Fibroblast of villous mesenchyme (primary cell): ENCODE results near the gene GREM2. TPM values are rescaled to one million over a fixed set of nuclear protein-coding genes. Genes with fewer than 3 reads are reported as not detected.

Source experiments
- DNase-seq: peaks from one replicate; pipeline ENCODE4 v3.0.0-alpha.2; 2010; ENCODE audit warnings: low read depth
- H3K4me3 ChIP-seq: 2 replicates; pipeline ENCODE4 v1.5.1; 2011; ENCODE audit warnings: low read depth, mild to moderate bottlenecking, low read length
- total RNA-seq: library from RNA; depleted of rRNA; stranded (reverse); fragments of >200 nt; gene quantifications from 2 replicates; pipeline ENCODE4 v1.2.3, GENCODE V29; 2012
- TF ChIP-seq, protein P1 (sequence below): IDR thresholded peaks from 2 replicates; pipeline ENCODE4 v1.5.1; 2012; ENCODE audit warnings: low read depth, mild to moderate bottlenecking, low read length; ENCODE audit not compliant: insufficient read depth

The GREM2 gene
- total RNA-seq, 1 donor, result 1.3 TPM

- DNase-seq, result no peak
- TF ChIP-seq, protein P1, sequence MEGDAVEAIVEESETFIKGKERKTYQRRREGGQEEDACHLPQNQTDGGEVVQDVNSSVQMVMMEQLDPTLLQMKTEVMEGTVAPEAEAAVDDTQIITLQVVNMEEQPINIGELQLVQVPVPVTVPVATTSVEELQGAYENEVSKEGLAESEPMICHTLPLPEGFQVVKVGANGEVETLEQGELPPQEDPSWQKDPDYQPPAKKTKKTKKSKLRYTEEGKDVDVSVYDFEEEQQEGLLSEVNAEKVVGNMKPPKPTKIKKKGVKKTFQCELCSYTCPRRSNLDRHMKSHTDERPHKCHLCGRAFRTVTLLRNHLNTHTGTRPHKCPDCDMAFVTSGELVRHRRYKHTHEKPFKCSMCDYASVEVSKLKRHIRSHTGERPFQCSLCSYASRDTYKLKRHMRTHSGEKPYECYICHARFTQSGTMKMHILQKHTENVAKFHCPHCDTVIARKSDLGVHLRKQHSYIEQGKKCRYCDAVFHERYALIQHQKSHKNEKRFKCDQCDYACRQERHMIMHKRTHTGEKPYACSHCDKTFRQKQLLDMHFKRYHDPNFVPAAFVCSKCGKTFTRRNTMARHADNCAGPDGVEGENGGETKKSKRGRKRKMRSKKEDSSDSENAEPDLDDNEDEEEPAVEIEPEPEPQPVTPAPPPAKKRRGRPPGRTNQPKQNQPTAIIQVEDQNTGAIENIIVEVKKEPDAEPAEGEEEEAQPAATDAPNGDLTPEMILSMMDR, result no peak
- H3K4me3 ChIP-seq, result no peak overlapping the region
These were observed 87.4 kb downstream of the GREM2 start for GRCh38 chr1:240524356-240525069.

DNA sequence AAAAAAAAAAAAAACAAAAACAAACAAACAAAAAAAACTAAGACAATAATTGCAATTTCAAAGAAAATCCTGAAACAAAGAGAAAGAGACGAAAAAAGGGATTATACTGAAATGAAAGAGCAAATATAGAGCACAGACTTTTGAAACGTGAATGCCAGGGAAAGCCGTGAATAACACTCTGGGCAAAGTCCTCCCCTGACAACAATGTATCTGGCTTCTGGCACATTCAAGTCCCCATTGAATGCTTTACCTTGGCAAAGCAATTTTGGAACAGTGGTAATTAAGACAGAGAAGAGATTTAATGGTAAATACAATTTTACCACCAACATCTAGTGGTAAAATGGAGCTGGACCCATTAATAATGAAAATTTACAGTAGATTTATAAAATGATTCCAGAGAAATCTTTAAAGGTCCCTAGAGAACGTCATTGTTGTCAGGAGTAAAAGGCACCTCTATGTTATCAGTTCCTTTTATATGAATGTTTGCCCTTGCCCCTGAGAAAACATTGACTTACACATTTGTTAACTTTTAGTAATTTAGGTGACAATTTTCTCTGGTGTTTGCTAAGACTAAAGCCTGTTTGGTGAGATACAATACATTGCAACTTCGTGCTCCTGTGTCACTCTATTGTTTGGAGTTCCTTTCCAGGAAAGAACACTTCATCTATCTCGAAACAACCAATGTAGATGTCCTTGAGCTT, 89.7 kb downstream of the GREM2 start:
- no peak for DNase-seq
- H3K4me3 ChIP-seq, result no peak overlapping the region
- TF ChIP-seq, protein P1, result no peak

DNA sequence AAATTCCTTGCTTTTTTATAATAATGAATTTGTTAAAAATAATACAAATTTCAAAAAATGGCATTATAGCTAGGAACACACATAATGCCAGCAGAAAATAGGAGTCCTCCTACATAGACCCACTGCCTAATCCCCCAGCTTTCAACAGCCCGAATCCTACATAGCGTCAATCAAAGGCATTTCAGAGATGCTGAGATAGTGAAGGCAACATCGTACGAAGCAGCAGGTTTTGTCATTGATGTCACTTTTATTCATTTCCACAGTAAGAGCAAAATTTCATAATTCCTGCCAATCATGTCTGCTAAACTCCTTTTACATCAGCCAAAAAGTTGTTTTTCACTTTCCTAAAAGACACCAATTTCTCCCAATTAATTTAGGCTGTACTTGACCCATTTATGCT, 94.1 kb downstream of the GREM2 start:
- no peak for DNase-seq
- H3K4me3 ChIP-seq, result no peak overlapping the region
- TF ChIP-seq, protein P1, result no peak

- H3K4me3 ChIP-seq, result no peak overlapping the region
- TF ChIP-seq, protein P1, result no peak
- no peak for DNase-seq
These were observed 95.9 kb downstream of the GREM2 start for GRCh38 chr1:240516069-240516468.

DNA sequence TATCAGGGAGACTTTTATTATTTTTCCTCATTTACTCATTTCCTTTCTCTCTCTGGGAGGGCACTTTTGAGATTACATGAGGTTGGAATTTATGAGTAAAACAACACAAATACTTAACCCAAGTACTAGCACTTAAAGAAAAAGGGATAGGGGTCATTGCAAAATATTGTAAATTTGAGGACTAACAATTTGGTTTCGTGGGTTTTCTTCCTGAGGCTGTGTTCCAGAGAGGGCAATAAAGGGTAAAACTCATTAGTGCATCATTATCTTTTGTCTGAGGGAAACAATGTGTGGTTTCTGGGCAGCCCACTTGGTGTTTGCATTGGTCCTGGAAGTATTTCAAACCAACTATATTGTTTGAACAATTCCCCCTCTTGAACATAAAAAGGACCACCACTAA, 96.5 kb downstream of the GREM2 start:
- DNase-seq, result no peak
- TF ChIP-seq, protein P1, result no peak

GRCh38 chr1:240511789-240512188, 100.2 kb downstream of the GREM2 start:
- no peak for DNase-seq
- TF ChIP-seq, protein P1, result no peak
- no peak overlapping the region for H3K4me3 ChIP-seq

More for the DNA sequence above, 96.5 kb downstream of the GREM2 start:
- no peak overlapping the region for H3K4me3 ChIP-seq
